Measurements from ENCODE around the gene SIK3.

The SIK3 gene

DNA sequence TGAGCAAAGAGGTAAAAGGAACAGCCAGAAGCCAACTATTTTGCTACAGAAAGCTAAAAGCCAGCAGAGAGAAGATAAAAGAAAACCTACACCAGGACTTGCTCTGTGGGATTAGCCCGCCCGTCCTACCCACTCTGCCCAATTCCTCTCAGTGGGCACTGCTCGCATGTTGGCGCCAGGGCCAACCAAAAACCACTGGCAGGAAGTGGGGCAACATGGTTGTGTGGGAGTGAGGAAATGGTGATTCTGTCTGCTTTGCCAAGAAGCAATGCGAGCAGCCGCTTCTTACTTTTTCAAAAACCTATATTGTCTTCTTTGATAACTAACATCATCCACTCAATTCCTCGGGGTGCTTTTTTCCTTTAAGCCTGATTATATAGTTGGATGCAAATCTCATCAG, 246.6 kb downstream of the SIK3 start:
- no peak for FAIRE-seq
- DNase-seq (ENCODE audit: insufficient read length, low spot score): no peak

DNA sequence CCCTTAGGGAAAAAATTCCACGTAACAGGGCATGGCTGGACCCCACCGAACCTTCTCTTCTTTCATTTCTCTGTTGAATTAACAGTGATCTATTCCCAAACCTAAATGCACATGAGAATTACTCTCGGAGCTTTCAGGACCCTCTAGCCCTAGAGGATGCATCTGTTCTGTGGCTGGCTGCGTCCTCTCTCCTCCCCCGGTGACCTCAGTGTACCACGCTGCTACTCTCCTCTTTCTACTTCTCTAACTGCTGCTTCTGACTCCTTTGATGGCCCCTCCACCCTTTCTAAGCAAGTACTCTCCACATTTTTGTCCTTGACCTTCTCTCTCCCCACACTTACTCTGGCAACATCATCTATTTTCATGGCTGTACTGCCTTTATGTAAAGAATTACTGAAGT, 248.7 kb downstream of the SIK3 start:
- FAIRE-seq (no peak), DNase-seq (ENCODE audit: insufficient read length, low spot score) (no peak)
- TF ChIP-seq POLR2A (IDR thresholded peaks at IDR 0.05; ENCODE audit: low read depth, low read length): no peak

More for the DNA sequence above, 246.6 kb downstream of the SIK3 start:
- no peak for TF ChIP-seq POLR2A (IDR thresholded peaks at IDR 0.05; ENCODE audit: low read depth, low read length)

DNA sequence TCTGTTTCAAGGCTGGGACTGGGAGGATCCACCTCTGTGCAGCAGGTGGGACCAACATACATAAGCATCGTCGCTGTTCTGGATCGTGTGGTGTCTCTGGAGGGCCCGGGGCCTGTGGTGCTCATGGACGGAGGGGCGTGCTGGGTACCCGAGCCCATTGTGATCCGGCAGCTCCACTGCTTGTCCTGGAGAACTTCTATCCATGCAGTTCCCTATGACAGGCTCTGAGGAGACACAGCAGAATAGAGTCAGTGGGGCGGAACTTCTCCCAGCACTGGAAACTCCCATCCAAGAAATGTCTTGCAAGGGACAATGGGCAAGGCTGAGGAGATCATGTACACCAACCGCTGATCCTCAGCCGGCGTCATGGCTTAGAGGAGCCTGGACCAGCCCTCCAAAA, 249.2 kb downstream of the SIK3 start:
- FAIRE-seq (no peak), DNase-seq (ENCODE audit: insufficient read length, low spot score) (no peak)
- no peak for TF ChIP-seq POLR2A (IDR thresholded peaks at IDR 0.05; ENCODE audit: low read depth, low read length)

DNA sequence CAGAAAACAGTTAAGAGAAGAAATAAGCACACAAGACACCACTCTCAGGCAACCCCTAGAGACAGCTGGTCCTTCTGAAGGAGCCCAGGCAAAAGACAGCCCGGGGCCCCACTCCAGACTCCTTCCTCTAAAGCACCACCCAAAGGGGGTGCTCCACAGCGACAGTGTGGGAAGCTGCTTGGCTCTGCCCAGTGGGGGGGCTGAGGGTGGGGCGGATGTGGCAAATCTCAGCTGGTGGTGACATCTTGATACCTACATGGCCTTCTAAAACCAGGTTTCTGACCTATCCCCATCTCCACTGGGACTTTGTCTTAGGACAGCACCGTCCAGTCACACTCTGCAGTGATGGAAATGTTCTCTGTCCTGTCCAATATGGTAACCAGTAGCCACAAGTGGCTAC, 250.6 kb downstream of the SIK3 start:
- TF ChIP-seq POLR2A (IDR thresholded peaks at IDR 0.05; ENCODE audit: low read depth, low read length): no peak
- DNase-seq (ENCODE audit: insufficient read length, low spot score) (no peak), FAIRE-seq (no peak)

DNA sequence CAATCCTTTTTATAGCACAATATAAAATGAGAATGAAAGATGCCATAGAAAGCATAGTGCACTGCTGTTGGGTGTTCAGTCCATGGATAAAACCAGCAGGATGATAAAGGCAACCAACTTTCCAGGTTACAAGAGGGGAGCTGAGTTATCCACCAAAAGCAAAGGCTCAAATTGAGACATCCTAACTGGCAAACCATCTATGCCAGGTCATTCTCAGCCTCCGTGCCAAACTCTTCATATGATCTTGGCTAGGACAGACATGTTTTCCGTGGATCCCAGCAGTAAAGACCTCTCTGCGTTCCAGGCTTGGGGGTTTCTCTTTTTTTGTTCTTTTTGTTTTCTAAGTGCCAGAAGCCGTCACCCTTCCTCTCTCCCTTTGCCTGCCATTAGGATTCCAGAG, 253.5 kb downstream of the SIK3 start:
- no peak for FAIRE-seq

DNA sequence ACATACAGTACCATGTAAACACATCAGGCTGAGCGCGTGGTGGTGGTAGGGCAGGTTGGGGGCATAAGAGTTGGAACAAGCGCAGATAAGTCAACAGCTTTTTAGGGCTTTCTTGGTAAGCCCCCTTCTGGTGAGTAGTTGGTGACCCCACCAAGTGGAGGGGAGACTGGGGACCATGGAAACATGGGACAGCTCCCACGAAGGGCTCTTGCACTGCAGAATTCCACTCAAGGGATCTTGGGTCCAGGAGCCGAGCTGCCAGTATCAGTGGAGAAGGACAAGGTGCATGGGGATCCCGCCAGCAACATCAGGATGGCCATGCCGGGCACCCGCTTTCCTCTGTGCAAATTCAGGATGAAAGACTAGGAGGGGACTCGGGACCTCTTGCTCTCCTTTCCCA, 254.6 kb downstream of the SIK3 start:
- DNase-seq (ENCODE audit: insufficient read length, low spot score) (no peak), FAIRE-seq (no peak)
- no peak for TF ChIP-seq POLR2A (IDR thresholded peaks at IDR 0.05; ENCODE audit: low read depth, low read length)

More for the DNA sequence above, 253.5 kb downstream of the SIK3 start:
- no peak for DNase-seq (ENCODE audit: insufficient read length, low spot score)
- TF ChIP-seq POLR2A (IDR thresholded peaks at IDR 0.05; ENCODE audit: low read depth, low read length): no peak

DNA sequence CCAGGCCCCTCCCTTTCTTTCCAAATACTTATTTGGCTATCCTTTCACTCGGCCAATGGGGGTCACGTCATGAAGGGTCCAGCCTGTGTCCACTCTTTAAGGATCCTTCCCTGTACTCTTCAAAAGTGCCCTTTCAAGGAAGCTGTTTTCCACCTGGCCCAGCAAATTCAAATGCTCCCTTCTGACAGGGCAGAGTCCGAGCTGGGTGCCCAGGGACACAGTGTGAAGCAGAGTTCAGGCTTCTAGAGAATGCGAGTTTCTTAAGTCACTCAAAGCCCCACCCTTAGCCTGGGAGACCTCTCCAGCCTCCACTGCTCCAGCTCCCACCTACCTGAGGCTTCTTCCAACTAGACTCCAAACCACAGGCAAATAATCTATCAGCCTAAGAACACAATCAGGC, 255.3 kb downstream of the SIK3 start:
- FAIRE-seq: no peak
- no peak for TF ChIP-seq POLR2A (IDR thresholded peaks at IDR 0.05; ENCODE audit: low read depth, low read length)
- DNase-seq (ENCODE audit: insufficient read length, low spot score): no peak

DNA sequence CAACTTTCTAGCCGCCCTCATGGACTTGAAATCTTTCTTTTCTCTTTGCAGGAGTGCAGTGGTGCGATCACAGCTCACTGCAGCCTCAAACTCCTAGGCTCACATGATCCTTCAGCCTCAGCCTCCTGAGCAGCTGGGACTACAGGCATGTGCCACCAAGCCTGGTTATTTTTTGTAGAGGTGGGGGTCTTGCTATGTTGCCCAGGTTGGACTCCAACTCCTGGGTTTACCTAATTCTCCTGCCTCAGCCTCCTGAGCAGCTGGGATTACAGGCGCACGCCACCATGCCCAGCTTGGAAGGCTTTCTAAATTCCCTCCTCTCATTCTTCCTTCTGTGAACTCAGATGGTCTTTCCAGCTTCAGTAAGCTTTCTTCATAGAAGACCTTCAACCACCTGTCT, 256.1 kb downstream of the SIK3 start:
- no peak for TF ChIP-seq POLR2A (IDR thresholded peaks at IDR 0.05; ENCODE audit: low read depth, low read length)
- FAIRE-seq: no peak

DNA sequence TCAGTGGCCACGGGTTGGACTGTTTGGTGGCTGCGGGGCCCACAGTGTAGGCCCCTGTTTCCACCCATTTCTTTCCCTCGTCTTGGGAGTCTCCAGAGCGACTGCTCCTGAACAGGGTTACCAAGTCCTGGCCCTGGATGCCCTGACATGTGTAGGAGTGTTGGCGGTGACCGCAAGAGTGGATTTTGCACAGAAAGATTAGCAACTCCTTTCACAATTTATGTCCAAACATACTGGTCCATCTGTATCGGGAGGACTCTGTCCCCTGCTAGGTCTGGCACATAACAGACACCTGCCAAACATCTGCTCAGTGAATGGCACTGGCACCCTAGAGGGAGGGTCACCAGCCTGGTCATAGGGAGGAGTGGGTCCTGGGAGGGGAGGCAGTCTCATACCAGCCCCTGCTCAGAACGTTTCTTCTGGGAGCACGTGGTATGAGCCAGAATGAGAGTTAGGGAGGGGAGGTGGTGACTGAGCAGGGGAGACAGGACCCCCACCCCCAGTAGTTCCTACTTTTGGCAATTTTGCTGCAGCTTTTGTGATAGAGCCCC, 257.4 kb downstream of the SIK3 start:
- DNase-seq (ENCODE audit: insufficient read length, low spot score) (no peak), FAIRE-seq (no peak)
- TF ChIP-seq POLR2A (IDR thresholded peaks at IDR 0.05; ENCODE audit: low read depth, low read length): no peak

More for the DNA sequence above, 256.1 kb downstream of the SIK3 start:
- no peak for DNase-seq (ENCODE audit: insufficient read length, low spot score)

DNA sequence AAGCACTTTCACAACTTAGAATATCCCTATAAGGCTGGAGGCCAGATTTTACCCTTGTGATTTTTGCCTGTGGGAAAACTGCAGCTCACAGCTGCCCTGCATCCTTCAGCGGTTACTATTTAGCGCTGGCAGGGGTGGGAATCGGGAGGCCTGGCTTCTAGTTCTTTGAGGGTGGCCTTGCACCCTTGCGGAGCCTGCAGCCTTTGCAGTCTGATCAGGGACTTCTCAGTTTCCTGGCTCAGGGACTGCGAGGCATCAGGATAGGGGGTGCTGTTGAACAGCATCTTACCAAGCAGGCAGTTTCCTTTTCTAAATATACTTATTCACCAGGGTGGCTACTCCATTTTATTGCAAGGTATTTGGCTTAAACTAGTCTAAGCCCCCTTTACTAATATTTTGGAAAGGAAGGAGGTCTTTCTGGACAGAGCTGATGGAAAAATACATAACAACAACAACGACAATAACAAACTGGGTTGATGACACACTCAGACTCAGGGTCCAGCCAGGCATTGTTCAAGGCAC, 257.9 kb downstream of the SIK3 start:
- no peak for TF ChIP-seq POLR2A (IDR thresholded peaks at IDR 0.05; ENCODE audit: low read depth, low read length)
- no peak for DNase-seq (ENCODE audit: insufficient read length, low spot score)
- FAIRE-seq: no peak

DNA sequence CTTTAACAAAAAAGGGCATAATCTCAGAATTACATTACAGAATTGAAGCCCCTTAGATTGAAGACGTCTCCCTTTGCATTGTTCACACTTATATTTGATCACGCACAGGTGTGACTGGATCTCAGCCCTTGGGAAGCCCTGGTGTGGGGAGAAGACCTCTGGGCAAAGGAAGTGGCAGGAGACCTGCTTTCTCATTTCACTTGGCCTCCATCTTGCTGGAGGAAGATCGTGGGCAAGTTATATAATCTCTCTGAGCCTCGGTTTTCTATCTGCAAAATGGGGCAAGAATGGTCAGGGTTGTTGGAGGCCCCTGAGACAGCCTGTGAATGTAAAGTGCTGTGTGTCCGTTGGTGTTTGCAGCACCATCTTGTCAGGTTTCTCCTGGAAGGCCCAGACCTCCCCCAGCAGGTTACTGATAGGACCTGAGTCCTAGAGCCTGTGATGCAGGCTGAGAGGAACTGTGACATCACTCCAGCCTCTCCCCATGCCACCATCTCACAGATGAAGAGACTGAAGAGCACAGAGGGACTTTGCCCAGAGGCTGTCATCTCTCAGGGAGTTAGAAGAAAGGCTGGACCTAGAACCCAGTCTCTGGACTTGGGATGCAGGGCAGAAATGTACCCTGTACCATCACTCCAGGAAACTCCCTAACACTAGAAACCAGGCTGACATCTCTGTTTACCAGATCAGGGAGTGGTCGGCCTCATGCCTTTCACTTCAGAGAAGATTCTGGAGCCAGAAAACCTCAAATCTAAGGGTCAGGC, 259.7 kb downstream of the SIK3 start:
- DNase-seq (ENCODE audit: insufficient read length, low spot score): no peak
- no peak for TF ChIP-seq POLR2A (IDR thresholded peaks at IDR 0.05; ENCODE audit: low read depth, low read length)
- FAIRE-seq: no peak

DNA sequence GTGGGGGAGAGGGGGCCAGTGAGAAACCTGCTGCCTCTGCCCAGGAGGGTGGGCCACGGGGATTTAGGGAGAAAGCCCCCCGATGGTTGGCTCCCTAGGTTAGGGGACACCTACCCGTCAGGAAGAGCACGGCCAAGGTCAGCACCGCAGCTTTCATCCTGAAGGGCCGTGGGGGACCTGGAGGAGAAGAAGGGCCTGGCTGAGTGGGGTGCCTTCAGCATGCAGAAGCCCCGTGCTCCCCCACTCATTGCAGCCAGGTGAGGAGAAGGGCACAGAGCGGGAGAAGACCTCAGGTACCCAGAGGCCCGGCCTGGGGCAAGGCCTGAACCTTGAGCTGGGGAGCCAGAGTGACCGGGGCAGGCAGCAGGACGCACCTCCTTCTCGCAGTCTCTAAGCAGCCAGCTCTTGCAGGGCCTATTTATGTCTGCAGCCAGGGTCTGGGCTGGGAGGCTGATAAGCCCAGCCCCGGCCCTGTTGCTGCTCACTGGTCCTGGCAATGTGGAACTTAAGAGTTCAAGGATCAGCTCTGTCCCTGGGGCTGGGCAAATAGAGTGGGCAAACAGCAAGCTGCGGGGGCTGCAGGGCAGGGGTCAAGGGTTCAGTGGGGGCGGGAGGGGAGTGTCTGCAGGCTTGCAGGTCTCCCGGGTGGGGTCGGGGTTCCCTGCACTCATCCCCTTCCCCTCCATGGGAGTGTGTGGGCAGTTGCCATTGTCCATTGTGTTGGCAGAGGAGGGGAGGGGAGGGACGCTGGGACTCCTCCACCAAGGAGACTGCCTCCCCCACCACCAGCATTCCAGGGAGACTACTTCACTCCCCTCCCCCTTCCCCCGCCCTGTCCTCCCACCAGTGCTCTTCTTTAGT, 260.8 kb downstream of the SIK3 start, which contains the start of gene APOA1:
APOA1 (minus strand) TSS at position 392 of the 861 bp plus-strand sequence; CDS start at position 157, 235 bp downstream.
- DNase-seq (ENCODE audit: insufficient read length, low spot score) (no peak), FAIRE-seq (no peak)
- TF ChIP-seq POLR2A (IDR thresholded peaks at IDR 0.05; ENCODE audit: low read depth, low read length): no peak

DNA sequence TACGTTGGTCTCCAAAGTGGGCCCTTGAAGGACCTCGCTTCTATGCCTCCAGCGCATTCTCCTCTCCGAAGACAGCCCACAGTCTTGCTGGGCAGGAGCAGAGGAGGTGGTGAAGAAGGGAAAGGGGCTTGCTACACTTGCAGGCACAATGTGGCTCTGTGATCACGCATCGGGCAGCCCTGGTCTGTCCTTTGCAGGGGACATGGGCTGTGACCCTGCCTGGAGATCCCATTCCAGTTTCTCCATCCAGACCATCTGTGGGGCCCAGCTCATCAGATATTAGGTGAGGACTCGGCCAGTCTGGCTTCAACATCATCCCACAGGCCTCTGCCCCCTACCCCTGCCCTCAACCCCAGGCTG, 261.6 kb downstream of the SIK3 start:
- no peak for FAIRE-seq
- DNase-seq (ENCODE audit: insufficient read length, low spot score): no peak
- TF ChIP-seq POLR2A (IDR thresholded peaks at IDR 0.05; ENCODE audit: low read depth, low read length): no peak

Measured in H54 (cell line).